ENCODE data around the gene TNNT3. TPM values are rescaled to one million over a fixed set of nuclear protein-coding genes. Genes with fewer than 3 reads are reported as not detected.

Gene TNNT3
- total and polyA plus RNA-seq, 7 experiments from 2014 or later: 0.31 to 37.1 (median 18.7) TPM; not detected in 1

DNA sequence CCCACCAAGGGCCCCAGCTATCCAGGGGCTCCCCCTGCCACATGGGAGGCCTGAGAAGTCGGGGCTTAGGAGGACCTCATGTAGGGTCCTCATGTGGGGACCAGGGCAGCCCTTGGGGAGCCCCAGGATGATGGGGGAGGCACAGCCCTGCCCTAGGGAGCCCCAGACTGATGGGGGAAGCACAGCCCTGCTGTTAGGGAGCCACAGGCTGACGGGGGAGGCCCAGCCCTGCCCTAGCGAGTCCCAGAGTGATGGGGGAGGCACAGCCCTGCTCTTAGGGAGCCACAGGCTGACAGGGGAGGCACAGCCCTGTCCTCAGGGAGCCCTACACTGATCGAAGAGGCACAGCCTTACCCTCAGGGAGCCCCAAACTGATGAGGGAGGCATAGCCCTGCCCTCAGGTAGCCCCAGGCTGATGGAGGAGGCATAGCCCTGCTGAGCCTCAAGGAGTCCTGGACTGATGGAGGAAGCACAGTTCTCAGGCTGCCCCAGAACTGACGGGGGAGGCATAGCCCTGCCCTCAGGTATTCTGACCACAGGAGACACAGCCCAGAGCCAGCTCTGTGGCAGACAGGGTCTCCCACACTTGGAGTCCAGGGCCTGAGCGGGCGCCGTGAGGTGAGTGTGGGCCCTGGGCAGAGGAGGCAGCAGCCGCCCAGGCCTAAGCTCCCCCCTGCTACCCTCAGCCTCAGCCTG is 38.6 kb upstream of the TNNT3 start:
- Mint-ChIP-seq H3K36me3 (peaks cover 0 to 2% (median 0%) of the 10 kb centered on the region in 5 donors), H3K27me3 (no peaks in the 10 kb centered on the region), H3K9me3 (no peaks in the 10 kb centered on the region), H3K27ac (peak overlapping the region in 2 of 9 donors; percentile 14 to 58), H3K4me3 (no peak overlapping the region), H3K4me1 (peaks cover 6 to 36% (median 10%) of the 10 kb centered on the region in 7 donors)
- Histone ChIP-seq H3K9me3 (ENCODE audit: control insufficient read depth in 2 of 3, low read length in 3 of 3) (no peaks in the 10 kb centered on the region), H3K4me1 (ENCODE audit: control insufficient read depth in 2 of 2, insufficient read depth in 2 of 2, low read length in 2 of 2) (peaks cover 0 to 3% of the 10 kb centered on the region in 2 donors), H3K27ac (ENCODE audit: low read depth, low read length) (no peak overlapping the region), H3K36me3 (ENCODE audit: control insufficient read depth in 2 of 3, insufficient read depth in 3 of 3, low read length in 3 of 3) (peaks cover 9 to 55% (median 10%) of the 10 kb centered on the region in 3 experiments), H3K4me3 (ENCODE audit: low read length) (no peak overlapping the region), H3K27me3 (ENCODE audit: control insufficient read depth in 2 of 2, insufficient read depth in 2 of 2, low read length in 2 of 2) (no peaks in the 10 kb centered on the region)
- ATAC-seq (no peak), DNase-seq (no peak)
- ChIA-PET POLR2A (interaction anchor here (0.6 to 1.8 kb wide), 3 partner anchors 11 to 274 kb away, joined by 3 to 15 read pairs (median 3); no protein-coding TSS in a partner anchor), CTCF (interaction anchor here (1.2 to 3.5 kb wide), 5 partner anchors 28 to 48 kb away, joined by 4 to 12 read pairs (median 6); partner anchors contain the start of gene LSP1)
- intact Hi-C loops (cut with micrococcal nuclease): loop anchor here (5.0 kb wide), 1 partner anchor 36 kb away; the partner anchor contains the start of gene TNNT3 (in 2 of the 2)

GRCh38 chr11:1881442-1882264 is 37.9 kb upstream of the TNNT3 start:
- Mint-ChIP-seq H3K27me3 (no peaks in the 10 kb centered on the region), H3K27ac (no peak overlapping the region), H3K9me3 (no peaks in the 10 kb centered on the region), H3K36me3 (peaks cover 0 to 2% (median 0%) of the 10 kb centered on the region in 5 donors), H3K4me3 (no peak overlapping the region), H3K4me1 (peaks cover 6 to 29% (median 10%) of the 10 kb centered on the region in 7 donors)
- H3K4me1 ChIP-seq (ENCODE audit: control insufficient read depth in 2 of 2, insufficient read depth in 2 of 2, low read length in 2 of 2): peaks cover 0 to 3% of the 10 kb centered on the region in 2 donors
- ChIA-PET POLR2A (interaction anchor here (0.6 to 2.9 kb wide), 6 partner anchors 10 to 273 kb away, joined by 3 to 37 read pairs (median 4); partner anchors contain the start of genes LSP1 and PRR33), CTCF (interaction anchor here (0.6 to 2.4 kb wide), 26 partner anchors 9 to 270 kb away, joined by 3 to 12 read pairs (median 4); partner anchors contain the start of gene PRR33)
- intact Hi-C loops (cut with micrococcal nuclease): loop anchor here (1.0 to 5.0 kb wide), 4 partner anchors 28 to 270 kb away; partner anchors contain the start of genes TNNT3 (in 2 of the 2) and LSP1 (in 1 of the 2)
- no peaks in the 10 kb centered on the region for H3K27me3 ChIP-seq (ENCODE audit: control insufficient read depth in 2 of 2, insufficient read depth in 2 of 2, low read length in 2 of 2)
- peak overlapping the region; percentile 46 for H3K27ac ChIP-seq (ENCODE audit: low read depth, low read length)
- no peaks in the 10 kb centered on the region for H3K9me3 ChIP-seq (ENCODE audit: control insufficient read depth in 2 of 3, low read length in 3 of 3)
- ATAC-seq (peak; percentile 36), DNase-seq (peak in 2 of 9 donors; percentile 19 to 35)
- H3K36me3 ChIP-seq (ENCODE audit: control insufficient read depth in 2 of 3, insufficient read depth in 3 of 3, low read length in 3 of 3): peaks cover 10 to 63% (median 12%) of the 10 kb centered on the region in 3 experiments
- H3K4me3 ChIP-seq (ENCODE audit: low read length): no peak overlapping the region

DNA sequence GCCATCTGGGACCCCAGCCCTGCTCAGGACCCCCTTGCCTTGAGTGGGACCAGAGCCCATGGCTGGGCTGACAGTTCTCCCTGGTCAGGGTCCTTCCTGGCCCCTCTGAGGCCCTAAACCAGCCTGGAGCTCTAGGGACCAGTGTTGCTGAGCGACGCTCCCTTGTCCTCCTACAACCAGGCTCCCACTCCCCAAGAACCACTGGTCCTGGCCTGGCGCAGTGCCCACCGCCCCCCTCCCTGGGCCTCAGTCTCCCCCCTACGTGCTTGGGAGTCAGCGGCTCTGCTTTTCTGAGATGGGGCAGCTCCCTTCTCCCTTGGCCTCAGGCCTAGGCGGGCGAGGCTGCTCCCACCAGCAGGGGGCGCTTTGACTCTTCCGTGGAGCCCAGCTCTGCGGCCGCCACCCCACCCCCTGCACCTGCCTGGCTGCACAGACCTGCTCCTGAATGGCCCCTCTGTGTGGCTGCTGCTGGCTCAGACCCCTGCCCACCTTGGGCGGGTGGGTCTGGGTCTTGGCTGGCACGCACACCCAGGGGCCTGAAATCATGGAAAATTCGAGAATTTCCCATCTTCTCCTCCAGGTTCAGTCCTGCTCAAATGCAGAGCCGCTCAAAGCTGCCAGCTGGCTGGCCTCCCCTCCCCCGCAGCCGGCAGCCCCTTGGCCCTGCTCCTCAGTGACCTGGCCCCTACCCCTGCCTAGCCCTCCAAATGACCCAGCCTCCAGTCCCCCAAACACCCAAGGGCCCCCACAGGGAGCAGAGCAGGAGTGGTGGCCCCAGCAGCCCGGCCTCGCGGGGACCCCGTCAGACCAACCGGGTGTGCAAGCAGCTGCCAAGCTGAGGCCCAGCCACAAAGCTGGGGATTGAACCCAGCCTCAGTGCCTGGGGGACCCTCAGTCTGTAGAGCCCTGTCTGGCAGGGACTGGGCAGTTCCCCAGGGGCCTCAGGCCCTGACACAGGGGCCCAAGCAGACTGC is 37.0 kb upstream of the TNNT3 start:
- H3K9me3 Mint-ChIP-seq: no peaks in the 10 kb centered on the region
- Histone ChIP-seq H3K27me3 (ENCODE audit: control insufficient read depth in 2 of 2, insufficient read depth in 2 of 2, low read length in 2 of 2) (no peaks in the 10 kb centered on the region), H3K27ac (ENCODE audit: low read depth, low read length) (peak overlapping the region; percentile 46), H3K4me1 (ENCODE audit: control insufficient read depth in 2 of 2, insufficient read depth in 2 of 2, low read length in 2 of 2) (peaks cover 0 to 3% of the 10 kb centered on the region in 2 donors), H3K36me3 (ENCODE audit: control insufficient read depth in 2 of 3, insufficient read depth in 3 of 3, low read length in 3 of 3) (peaks cover 10 to 72% (median 15%) of the 10 kb centered on the region in 3 experiments), H3K9me3 (ENCODE audit: control insufficient read depth in 2 of 3, low read length in 3 of 3) (no peaks in the 10 kb centered on the region), H3K4me3 (ENCODE audit: low read length) (no peak overlapping the region)
- peaks cover 6 to 29% (median 11%) of the 10 kb centered on the region in 7 donors for H3K4me1 Mint-ChIP-seq
- ChIA-PET CTCF (interaction anchor here (0.6 to 2.4 kb wide), 28 partner anchors 8 to 312 kb away, joined by 3 to 12 read pairs (median 4); partner anchors contain the start of gene PRR33), POLR2A (interaction anchor here (0.7 to 2.9 kb wide), 5 partner anchors 9 to 65 kb away, joined by 3 to 37 read pairs (median 7); partner anchors contain the start of genes LSP1 and PRR33)
- H3K27me3 Mint-ChIP-seq: no peaks in the 10 kb centered on the region
- peak; percentile 65 to 87 (median 80) for DNase-seq
- peaks cover 0 to 2% (median 0%) of the 10 kb centered on the region in 5 donors for H3K36me3 Mint-ChIP-seq
- intact Hi-C loops (cut with micrococcal nuclease): loop anchor here (1.0 to 5.0 kb wide), 4 partner anchors 29 to 269 kb away; partner anchors contain the start of genes TNNT3 (in 2 of the 2) and LSP1 (in 1 of the 2)
- no peak overlapping the region for H3K4me3 Mint-ChIP-seq
- H3K27ac Mint-ChIP-seq: peak overlapping the region in 4 of 9 donors; percentile 20 to 60 (median 48)
- ATAC-seq: peak; percentile 89

- Mint-ChIP-seq H3K27me3 (no peaks in the 10 kb centered on the region), H3K27ac (peak overlapping the region in 2 of 9 donors; percentile 32), H3K36me3 (peaks cover 0 to 4% (median 0%) of the 10 kb centered on the region in 5 donors), H3K9me3 (no peaks in the 10 kb centered on the region), H3K4me1 (peaks cover 10 to 30% (median 21%) of the 10 kb centered on the region in 7 donors), H3K4me3 (no peak overlapping the region)
- no peak overlapping the region for H3K4me3 ChIP-seq (ENCODE audit: low read length)
- H3K27ac ChIP-seq (ENCODE audit: low read depth, low read length): no peak overlapping the region
- no peaks in the 10 kb centered on the region for H3K9me3 ChIP-seq (ENCODE audit: control insufficient read depth in 2 of 3, low read length in 3 of 3)
- H3K27me3 ChIP-seq (ENCODE audit: control insufficient read depth in 2 of 2, insufficient read depth in 2 of 2, low read length in 2 of 2): no peaks in the 10 kb centered on the region
- H3K36me3 ChIP-seq (ENCODE audit: control insufficient read depth in 2 of 3, insufficient read depth in 3 of 3, low read length in 3 of 3): peaks cover 10 to 83% (median 18%) of the 10 kb centered on the region in 3 experiments
- peaks cover 6 to 12% of the 10 kb centered on the region in 2 donors for H3K4me1 ChIP-seq (ENCODE audit: control insufficient read depth in 2 of 2, insufficient read depth in 2 of 2, low read length in 2 of 2)
- CTCF ChIA-PET: interaction anchor here (0.5 to 2.4 kb wide), 6 partner anchors 18 to 231 kb away, joined by 3 to 10 read pairs (median 4); partner anchors contain the start of gene TNNT3
- POLR2A ChIA-PET: interaction anchor here (0.6 to 2.9 kb wide), 3 partner anchors 32 to 231 kb away, joined by 3 to 37 read pairs (median 7); partner anchors contain the start of gene LSP1
- DNase-seq (no peak), ATAC-seq (no peak)
- intact Hi-C loops (cut with micrococcal nuclease): loop anchor here (5.0 kb wide), 1 partner anchor 34 kb away; the partner anchor contains the start of gene TNNT3 (in 2 of the 2)
Observed at GRCh38 chr11:1883346-1884302, 35.9 kb upstream of the TNNT3 start.

DNA sequence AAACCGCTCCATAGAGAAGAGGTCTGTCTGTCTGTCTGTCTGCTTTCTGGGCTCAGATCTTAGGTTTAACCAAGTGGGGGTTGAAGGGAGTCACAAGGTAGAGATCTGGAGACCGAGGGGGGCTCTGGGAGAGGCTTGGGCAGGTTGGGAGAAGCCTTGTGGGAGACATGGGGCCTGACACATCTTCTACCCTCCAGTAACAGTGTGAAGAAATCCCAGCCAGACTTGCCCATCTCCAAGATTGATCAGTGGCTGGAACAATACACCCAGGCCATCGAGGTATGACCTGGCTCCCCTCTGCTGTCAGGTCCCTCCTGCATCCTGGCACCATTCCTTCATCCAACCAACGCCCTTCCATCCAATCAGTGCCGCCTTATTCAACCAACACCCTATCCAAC is 35.2 kb upstream of the TNNT3 start:
- ChIA-PET CTCF (interaction anchor here (0.9 kb wide), 1 partner anchor 29 kb away, joined by 3 read pairs; no protein-coding TSS in a partner anchor), POLR2A (interaction anchor here (0.6 to 2.9 kb wide), 3 partner anchors 33 to 231 kb away, joined by 3 to 37 read pairs (median 7); partner anchors contain the start of gene LSP1)
- ATAC-seq (no peak), DNase-seq (no peak)
- Histone ChIP-seq H3K36me3 (ENCODE audit: control insufficient read depth in 2 of 3, insufficient read depth in 3 of 3, low read length in 3 of 3) (peaks cover 10 to 84% (median 18%) of the 10 kb centered on the region in 3 experiments), H3K9me3 (ENCODE audit: control insufficient read depth in 2 of 3, low read length in 3 of 3) (no peaks in the 10 kb centered on the region), H3K27me3 (ENCODE audit: control insufficient read depth in 2 of 2, insufficient read depth in 2 of 2, low read length in 2 of 2) (no peaks in the 10 kb centered on the region), H3K27ac (ENCODE audit: low read depth, low read length) (no peak overlapping the region), H3K4me1 (ENCODE audit: control insufficient read depth in 2 of 2, insufficient read depth in 2 of 2, low read length in 2 of 2) (peaks cover 13 to 19% of the 10 kb centered on the region in 2 donors), H3K4me3 (ENCODE audit: low read length) (no peak overlapping the region)
- H3K9me3 Mint-ChIP-seq: no peaks in the 10 kb centered on the region
- H3K27me3 Mint-ChIP-seq: no peaks in the 10 kb centered on the region
- peak overlapping the region in 2 of 9 donors; percentile 32 for H3K27ac Mint-ChIP-seq
- intact Hi-C loops (cut with micrococcal nuclease): loop anchor here (5.0 kb wide), 1 partner anchor 33 kb away; the partner anchor contains the start of gene TNNT3 (in 2 of the 2)
- peaks cover 0 to 9% (median 0%) of the 10 kb centered on the region in 5 donors for H3K36me3 Mint-ChIP-seq
- H3K4me3 Mint-ChIP-seq: no peak overlapping the region
- peaks cover 14 to 35% (median 26%) of the 10 kb centered on the region in 7 donors for H3K4me1 Mint-ChIP-seq
